K562 treated with DMSO at 1 percent for 12 hours (cell line): ENCODE data around the gene VGLL2. TPM values are rescaled to one million over a fixed set of nuclear protein-coding genes. Genes with fewer than 3 reads are reported as not detected.

Experiments used
- total RNA-seq: library from RNA; unstranded; fragments of 300-600 nt; gene quantifications from 2 replicates; pipeline ENCODE4 v1.2.3, GENCODE V29; 2022; ENCODE audit not compliant: insufficient read depth

The VGLL2 gene
- not detected in 2 replicates for total RNA-seq

GRCh38 chr6:117265410-117266256 is at the start of gene VGLL2:
Gene VGLL2, plus strand, starts transcription at chr6:117265558. Its CDS starts 206 bp downstream, at chr6:117265764.

Other genes starting within 250 kb of the VGLL2 start
- gene ROS1, start 160.4 kb downstream of the VGLL2 start, total RNA-seq: not detected in 2 replicates
- gene DCBLD1, start 217.1 kb downstream of the VGLL2 start, total RNA-seq: 4.0 and 10.8 TPM in 2 replicates